Measurements from ENCODE around the gene HGFAC.

- TF ChIP-seq CTCF (IDR thresholded peaks at IDR 0.05) (no peak), POLR2A (IDR thresholded peaks at IDR 0.05) (no peak)
These were observed 20.3 kb upstream of the HGFAC start for GRCh38 chr4:3421470-3421869.
